ENCODE data around the gene UHRF1. TPM values are rescaled to one million over a fixed set of nuclear protein-coding genes. Genes with fewer than 3 reads are reported as not detected.
"Not testable (repeated sequence)": the region's sequence is repeated elsewhere in the genome, so short reads cannot be mapped to it uniquely, and the experiment has no call there.

Gene UHRF1
- total RNA-seq = 6.9 TPM

DNA sequence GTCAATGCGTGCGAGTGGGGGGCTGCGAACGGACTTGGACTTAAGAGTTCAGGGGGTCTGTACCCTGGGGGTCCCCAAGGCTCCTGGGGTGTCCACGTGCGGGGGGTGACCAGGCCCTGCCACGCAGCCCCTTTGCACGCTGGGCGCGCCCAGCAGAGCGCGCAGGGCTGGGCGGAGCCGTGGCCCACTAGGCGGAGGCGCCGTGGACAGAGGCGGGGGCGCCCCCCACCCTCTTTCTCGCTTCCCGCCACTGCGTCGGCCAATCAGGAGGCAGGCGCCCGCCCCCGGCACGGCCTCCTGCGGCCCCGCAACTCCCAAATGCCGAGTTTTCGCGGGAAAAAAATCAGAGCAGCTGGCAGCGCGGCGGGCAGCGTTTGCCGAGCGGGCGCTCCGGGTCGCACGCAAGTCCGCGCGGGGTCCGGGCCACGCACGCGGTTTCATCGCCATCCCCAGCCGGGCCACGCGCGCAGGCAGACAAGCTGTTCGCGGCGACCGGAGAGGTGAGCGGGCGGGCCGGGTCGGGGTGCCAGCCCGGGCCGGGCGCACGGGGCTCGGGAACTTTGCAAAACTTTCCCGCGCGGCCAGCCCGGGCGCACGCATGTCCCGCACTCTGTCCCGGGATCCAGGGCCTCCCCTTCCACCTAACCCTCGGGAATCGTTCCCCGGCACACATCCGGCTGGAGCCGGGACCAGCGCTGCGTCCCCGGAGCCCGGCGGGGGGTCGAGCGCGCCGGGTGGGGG lies at the start of gene UHRF1:
Gene UHRF1, plus strand, starts transcription at position 346 of the 741 bp plus-strand sequence. CDS start 1,385 bp downstream, outside the sequence.
- FAIRE-seq (no peak), DNase-seq (ENCODE audit: low spot score in 2 of 2) (no peak)

DNA sequence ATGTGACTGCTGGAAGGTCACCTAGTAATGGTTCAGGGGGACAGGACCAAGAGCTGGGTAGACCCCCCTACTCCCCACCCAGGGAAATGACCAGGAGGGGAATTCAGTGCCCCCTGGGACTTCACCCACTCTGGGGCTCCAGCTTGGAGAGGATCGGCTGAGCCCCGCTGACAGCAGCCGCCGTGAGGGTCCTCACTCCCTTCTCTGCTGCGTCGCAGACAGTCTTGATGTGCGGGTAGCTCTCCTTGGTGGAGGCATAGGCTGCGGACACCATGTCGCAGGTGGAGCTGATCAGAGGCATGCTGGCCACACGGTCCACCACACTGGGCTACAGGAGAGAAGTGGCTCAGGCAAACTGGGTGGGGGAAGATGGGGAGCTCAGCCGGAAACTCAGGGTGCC lies 49.6 kb upstream of the UHRF1 start:
- DNase-seq (ENCODE audit: low spot score in 2 of 2) (no peak), FAIRE-seq (no peak)

DNA sequence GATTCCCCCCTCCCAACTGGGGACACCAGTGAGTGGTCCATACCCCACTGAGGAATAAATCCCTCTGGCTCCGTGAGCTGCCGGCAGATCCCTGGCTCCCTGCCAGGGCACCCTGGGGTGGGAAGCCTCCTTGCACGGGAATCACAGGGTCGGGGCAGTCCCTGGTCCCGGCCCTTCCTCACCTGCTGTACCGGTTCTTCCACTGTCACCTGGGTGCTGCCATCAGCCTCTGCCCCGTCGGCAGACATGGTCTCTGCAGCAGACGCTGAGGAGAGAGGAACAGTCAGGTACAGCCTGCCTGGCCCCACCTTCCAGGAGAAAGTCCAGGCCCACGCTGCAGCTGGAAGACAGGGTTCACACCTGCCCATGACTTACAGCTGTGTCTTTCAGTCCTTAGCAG lies 48.2 kb upstream of the UHRF1 start:
- DNase-seq (ENCODE audit: low spot score in 2 of 2) (no peak), FAIRE-seq (no peak)

DNA sequence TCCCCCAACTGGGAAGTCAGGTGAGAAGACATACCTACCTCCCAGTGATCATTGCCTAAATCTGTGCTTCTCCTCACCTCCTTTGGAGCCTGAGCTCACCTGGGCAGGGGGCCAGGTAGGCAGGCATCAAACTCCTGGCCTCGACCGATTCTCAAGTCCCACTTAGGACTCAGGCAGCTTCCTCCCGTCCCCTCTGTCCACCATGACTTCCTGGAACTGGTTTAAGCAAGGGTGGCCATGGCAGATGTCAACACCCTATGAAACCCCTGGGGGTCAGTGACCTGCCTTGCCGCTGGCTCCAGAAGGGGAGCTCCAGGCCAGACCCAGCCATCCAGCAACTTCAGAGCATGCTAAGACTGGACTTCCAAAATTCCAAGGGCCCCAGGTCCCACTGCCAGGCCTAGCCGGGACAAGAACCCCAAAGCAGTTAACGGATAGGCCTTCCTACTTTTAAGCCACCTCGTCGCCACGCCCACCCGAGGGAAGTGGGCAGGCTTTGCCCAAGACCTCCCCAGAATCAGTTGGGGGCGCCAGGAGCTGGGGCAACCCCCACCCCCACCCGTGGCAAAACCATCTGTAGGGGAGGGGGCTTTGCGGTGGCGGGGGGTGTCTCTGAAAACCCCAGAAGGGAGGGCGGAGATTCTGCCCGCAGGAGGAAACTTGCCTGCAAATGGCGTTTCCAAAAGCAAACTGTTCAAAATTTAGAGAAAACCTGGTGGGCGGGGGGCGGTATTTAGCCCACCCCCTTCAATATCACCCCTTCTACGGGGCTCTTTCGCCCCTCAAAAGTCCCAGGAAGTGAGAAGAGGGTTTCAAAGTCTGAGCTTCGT lies 42.5 kb upstream of the UHRF1 start:
- no peak for DNase-seq (ENCODE audit: low spot score in 2 of 2)
- no peak for FAIRE-seq

DNA sequence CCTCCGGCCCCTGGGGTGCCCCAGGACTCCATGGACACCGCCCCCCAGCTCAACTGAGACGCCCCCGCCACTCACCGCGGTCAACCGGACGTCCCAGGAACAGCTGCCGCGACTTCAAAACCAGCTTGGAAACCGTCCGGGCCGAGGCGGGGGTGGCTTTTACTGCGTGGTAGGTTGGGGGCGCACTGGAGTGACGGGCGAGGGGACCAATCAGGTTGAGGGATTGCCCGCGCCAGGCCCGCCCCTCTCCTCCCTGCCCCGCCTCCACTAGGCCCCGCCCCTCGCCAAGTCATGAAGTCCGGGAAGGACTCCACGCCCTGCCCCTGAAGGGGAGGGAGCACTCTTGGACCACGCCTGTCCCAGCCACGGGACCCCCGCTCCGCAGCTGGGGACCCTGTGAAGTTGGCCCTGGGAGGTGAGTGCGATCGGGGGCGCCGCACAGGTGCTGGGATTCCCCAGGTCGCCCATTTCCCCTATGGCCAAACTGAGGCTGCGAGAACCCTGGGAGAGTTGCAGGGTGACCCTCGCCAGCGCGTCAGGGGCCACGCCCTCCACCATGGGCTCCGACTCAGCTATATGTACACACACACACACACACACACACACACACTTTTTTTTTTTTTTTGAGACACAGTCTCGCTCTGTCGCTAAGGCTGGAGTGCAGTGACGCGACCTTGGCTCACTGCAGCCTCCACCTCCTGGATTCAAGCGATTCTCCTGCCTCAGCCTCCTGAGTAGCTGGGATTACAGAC lies 41.6 kb upstream of the UHRF1 start, which contains the start of gene PLIN3:
Gene PLIN3, minus strand, starts transcription at position 134 of the 752 bp plus-strand sequence. CDS start 6,273 bp downstream, outside the sequence.
- FAIRE-seq (no peak), DNase-seq (ENCODE audit: low spot score in 2 of 2) (peak; percentile 92 to 100)

DNA sequence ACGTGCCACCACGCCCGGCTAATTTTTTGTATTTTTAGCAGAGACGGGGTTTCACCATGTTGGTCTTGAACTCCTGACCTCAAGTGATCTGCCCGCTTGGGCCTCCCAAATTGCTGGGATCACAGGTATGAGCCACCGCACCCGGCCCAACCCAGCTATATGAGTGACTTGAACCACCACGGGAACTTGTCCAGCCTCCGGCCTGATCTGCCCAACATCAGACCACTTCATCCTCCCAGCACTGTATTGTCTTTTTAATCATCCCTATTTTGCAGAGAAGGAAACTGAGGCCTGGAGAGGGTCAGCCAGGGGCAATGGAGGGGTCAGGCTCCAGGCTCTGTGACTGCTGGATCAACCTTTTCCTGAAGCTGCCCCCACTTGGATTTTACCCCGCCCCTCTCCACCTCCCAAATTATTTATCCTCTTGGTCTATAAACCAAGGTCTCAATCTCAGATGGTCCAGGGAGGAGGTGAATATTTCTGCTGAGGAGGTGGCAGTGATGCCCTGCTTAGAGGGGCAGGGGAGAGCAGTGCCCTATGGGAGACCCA lies 40.9 kb upstream of the UHRF1 start:
- DNase-seq (ENCODE audit: low spot score in 2 of 2) (no peak), FAIRE-seq (no peak)

DNA sequence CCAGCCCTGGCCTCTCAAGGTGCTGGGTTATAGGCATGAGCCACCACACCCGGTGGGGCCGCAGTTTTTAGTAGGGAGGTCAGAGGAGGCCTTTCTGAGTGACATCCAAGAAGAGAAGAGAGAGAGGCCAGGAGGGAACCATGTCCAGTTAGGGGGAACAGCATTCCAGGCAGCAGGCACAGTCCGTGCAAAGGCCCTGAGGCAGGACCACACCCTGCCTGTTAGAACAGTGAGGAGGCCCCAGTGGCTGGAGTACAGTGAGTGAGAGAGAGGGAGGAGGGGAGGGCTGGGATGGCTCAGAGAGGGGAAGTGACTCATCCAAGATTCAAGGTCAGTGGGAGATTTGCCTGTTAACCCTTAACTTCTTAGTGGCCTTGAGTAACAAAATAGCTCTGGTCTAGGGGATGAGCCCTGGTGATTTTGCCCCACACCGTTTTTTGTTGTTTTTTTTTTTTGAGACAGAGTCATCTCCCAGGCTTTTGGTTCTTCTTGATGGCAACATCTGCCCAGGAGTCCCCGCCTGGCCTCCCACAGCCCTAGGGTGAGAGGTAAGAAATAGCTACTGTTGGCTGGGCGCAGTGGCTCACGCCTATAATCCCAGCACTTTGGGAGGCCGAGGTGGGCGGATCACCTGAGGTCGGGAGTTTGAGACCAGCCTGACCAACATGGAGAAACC lies 39.1 kb upstream of the UHRF1 start:
- no peak for DNase-seq (ENCODE audit: low spot score in 2 of 2)
- no peak for FAIRE-seq

DNA sequence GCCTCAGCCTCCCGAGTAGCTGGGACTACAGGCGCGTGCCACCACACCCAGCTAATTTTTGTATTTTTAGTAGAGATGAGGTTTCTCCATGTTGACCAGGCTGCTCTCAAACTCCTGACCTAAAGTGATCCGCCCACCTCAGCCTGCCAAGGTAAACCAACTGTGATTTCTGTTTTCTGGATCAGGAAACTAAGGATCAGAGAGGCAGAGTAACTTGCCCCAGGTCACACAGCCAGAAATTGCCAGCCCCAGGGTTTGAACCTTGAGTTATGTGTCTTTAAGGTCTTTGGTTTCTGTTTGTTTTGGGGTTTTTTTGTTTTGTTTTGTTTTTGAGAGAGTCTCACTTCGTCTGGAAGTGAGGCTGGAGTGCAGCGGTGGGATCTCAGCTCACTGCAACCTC lies 37.6 kb upstream of the UHRF1 start:
- no peak for DNase-seq (ENCODE audit: low spot score in 2 of 2)
- FAIRE-seq = no peak

DNA sequence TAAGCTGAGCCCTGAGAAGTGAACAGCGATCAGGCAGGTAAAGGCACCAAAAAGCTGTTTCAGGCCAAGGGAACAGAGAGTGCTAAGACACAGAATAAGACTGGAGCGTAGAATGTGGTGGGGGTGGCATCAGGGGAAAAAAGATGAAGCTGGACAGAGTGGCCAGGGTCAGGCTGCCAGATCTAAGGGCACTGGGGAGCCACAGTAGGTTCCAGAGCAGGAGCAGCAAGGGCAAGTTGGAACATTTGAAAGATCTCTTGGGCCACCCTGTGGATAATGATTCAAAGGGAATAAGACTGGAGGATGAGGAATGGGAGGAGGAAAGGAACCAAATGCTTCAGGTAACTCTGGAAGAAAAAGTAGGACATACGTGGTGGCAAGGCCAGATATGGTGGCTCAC lies 35.4 kb upstream of the UHRF1 start:
- no peak for DNase-seq (ENCODE audit: low spot score in 2 of 2)
- no peak for FAIRE-seq

DNA sequence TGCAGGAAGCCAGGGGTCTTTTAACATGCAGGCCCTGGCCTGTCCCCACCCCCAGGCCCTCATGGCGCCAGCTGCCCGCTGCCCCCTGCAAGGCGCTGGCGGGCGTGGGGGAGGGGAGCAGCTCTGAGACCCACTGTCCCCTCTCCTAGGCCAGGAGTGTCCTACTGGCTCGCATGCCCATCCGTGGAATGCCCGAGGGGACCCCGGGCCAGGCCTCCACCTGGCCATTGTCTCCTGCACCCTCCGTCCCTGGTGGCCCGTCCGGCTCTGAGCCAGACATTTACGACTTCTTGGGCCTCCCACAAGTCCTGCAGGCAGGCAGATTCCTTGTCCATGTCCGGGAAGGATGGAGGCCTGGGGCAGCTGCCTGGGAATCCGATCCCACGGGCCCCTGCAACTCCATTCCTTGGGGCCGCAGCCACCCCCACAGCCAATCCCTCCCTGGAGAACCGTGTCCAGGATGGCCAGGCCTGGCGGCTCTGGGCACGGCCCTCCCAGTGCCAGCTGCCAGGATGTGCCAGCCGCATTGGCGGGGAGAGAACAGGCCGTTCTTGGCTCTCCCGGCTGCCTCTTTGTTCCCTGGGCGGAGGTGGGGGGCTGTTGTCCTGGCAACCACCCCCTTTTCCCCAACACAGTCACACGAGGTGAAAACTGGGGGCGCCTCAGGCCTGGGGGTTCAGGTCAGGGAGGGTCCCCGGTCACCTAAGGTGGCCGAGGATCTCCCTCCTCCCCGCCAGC lies 31.4 kb upstream of the UHRF1 start:
- DNase-seq (ENCODE audit: low spot score in 2 of 2) (peak; percentile 84 to 86), FAIRE-seq (no peak)

DNA sequence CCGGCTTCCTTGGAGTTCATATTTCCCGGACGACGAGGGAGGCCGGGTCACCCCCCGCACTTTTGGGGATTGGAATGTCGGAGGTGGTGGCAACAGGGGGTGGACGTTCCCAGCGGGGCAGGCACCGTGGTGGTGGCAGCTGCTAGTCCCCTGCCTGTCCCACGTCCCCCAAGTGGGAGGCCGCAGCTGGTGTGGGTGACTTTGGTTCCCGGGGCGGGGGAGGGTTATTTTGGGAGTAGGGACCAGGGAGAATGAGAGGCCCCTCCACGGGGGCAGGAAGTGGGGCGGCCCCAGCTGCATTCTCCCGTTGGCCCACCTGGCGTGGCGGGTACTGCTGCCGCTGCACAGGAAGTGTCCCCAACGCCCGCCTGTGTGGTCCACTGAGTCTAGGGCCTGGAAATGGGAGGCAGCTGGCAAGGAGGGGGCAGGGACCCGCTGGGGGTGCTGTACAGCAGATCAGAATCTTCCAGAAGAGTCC lies 30.8 kb upstream of the UHRF1 start:
- no peak for FAIRE-seq
- peak; percentile 43 to 56 for DNase-seq (ENCODE audit: low spot score in 2 of 2)

DNA sequence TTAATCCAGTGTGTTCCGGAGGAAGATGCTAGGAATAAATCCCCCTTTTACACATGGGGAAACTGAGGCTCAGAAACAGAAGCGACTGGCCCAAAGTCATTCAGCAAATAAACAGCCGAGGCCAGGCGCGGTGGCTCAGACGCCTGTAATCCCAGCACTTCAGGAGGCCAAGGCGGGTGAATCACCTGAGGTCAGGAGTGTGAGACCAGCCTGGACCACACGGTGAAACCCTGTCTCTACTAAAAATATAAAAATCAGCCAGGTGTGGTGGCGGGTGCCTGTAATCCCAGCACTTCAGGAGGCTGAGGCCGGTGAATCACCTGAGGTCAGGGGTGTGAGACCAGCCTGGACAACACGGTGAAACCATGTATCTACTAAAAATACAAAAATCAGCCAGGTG lies 30.3 kb upstream of the UHRF1 start:
- DNase-seq (ENCODE audit: low spot score in 2 of 2) (no peak), FAIRE-seq (no peak)

DNA sequence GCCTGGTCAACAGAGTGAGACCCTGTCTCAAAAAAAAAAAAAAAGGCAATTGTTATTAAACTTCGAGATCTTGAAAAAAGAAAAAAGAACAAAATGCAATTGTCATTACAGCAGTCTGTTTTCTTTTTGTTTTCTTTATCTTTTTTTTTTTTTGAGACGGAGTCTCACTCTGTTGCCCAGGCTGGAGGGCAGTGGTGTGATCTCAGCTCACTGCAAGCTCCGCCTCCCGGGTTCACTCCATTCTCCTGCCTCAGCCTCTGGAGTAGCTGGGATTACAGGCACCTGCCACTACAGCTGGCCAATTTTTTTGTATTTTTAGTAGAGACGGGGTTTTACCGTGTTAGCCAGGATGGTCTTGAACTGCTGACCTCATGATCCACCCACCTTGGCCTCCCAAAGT lies 26.4 kb upstream of the UHRF1 start:
- DNase-seq (ENCODE audit: low spot score in 2 of 2); FAIRE-seq: not testable (repeated sequence)

DNA sequence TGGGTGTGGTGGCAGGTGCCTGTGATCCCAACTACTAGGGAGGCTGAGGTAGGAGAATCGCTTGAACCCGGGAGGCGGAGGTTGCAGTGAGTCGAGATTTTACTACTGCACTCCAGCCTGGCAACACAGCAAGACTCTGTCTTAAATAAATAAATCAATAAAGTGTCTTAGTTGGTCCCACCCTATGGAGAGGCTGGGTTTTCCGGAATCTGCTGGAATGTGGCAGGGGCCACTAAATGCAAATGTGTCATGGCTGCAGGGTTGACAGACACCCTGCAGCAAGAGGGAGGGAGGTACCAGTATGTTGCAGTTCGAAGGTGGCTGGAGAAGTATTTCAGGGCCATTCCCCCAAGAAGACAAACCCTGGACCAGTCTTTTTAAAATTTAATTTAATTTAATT lies 24.3 kb upstream of the UHRF1 start:
- not testable (repeated sequence) for DNase-seq (ENCODE audit: low spot score in 2 of 2); FAIRE-seq

DNA sequence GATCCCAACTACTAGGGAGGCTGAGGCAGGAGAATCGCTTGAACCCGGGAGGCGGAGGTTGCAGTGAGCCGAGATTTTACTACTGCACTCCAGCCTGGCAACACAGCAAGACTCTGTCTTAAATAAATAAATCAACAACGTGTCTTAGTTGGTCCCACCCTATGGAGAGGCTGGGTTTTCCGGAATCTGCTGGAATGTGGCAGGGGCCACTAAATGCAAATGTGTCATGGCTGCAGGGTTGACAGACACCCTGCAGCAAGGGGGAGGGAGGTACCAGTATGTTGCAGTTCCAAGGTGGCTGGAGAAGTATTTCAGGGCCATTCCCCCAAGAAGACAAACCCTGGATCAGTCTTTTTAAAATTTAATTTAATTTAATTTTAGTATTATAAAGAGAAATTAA lies 21.5 kb upstream of the UHRF1 start:
- not testable (repeated sequence) for FAIRE-seq; DNase-seq (ENCODE audit: low spot score in 2 of 2)

DNA sequence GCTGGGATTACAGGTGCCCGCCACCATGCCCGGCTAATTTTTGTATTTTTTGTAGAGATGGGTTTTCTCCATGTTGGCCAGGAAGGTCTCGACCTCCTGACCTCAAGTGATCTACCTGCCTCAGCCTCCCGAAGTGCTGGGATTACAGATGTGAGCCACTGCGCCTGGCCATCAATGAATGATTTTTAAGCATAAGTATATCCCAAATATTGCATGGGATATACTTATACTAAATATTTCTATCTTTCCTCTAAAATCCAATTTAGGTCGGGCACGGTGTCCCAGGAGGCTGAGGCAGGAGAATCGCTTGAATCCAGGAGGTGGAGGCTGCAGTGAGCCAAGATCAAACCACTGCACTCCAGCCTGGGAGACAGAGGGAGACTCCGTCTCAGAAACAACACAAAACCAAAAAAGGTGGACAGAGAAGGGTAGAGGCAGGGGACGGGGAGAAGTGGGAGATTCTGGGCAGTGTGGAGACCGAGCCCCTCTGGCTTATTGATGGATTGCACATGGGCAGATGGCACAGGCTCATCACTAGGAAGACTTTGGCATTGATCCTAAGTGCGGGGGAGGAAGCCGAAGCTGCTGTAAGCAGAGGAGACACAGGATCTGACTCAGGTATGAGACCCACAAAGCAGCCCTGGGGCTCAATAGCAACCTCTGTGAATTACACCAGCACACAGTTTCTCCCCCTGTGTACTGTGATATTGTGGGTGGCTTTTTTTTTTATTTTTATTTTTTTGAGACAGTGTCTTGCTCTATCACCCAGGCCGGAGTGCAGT lies 20.1 kb upstream of the UHRF1 start:
- no peak for FAIRE-seq
- DNase-seq (ENCODE audit: low spot score in 2 of 2) = no peak

DNA sequence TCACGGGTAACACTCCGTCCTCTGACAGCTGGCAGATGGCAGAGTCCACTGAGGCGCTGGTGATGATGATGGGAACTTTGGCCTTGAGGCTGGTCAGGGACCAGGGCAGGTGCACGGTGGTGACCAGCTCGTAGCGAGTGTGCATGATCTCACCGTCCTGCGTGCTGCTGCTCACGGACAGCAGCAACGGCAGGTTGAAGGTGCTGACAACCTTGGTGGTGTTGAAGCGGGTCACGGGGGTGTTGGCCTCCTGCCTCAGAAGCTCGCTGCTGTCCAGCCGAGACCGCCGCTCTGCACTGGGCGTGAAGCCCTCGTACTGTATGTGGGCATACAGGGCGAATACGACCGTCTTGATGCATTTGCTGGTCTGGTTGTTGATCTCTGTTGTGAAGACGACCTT lies 18.2 kb upstream of the UHRF1 start:
- DNase-seq (ENCODE audit: low spot score in 2 of 2) = no peak
- FAIRE-seq = no peak

DNA sequence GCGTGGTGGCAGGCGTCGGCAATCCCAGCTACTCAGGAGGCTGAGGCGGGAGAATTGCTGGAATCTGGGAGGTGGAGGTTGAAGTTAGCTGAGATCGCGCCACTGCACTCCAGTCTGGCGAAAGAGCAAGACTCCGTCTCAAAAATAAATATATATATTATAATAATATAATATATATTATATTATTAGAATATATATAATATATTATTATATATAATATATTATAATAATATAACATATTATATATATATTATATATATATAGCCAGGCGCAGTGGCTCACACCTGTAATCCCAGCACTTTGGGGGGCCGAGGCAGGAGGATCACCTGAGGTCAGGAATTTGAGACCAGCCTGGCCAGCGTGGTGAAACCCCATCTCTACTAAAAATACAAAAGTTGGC lies 16.3 kb upstream of the UHRF1 start:
- not testable (repeated sequence) for DNase-seq (ENCODE audit: low spot score in 2 of 2); FAIRE-seq

Measured in frontal cortex (tissue), 4 donors.